ENCODE measurements around the gene TMEM147. TPM values are rescaled to one million over a fixed set of nuclear protein-coding genes. Genes with fewer than 3 reads are reported as not detected.

TMEM147 gene
- total RNA-seq, 1 experiment from 2014 or later = 157 TPM

GRCh38 chr19:35506011-35506410 lies 39.4 kb upstream of the TMEM147 start:
- Histone ChIP-seq H3K9me3 (ENCODE audit: control insufficient read depth, insufficient read depth, low read depth, low read length) (no peaks in the 10 kb centered on the region), H3K4me3 (ENCODE audit: low read depth in 2 of 2, low read length in 2 of 2) (no peak overlapping the region), H3K4me1 (ENCODE audit: control insufficient read depth, insufficient read depth, low read length) (0 out of 2 replicates have a peak, but pooled peaks cover 5% of the 10 kb centered on the region), H3K36me3 (ENCODE audit: control insufficient read depth, insufficient read depth, low read length) (no peaks in the 10 kb centered on the region; the same call in 1 of the 2 replicates), H3K27me3 (ENCODE audit: control insufficient read depth, insufficient read depth, low read length) (peaks cover 20% of the 10 kb centered on the region), H3K27ac (ENCODE audit: low read length) (no peak overlapping the region)
- BruUV-seq (replicated peaks) = no TSS peak
- ChIA-PET CTCF (interaction anchor here (2.7 kb wide), 1 partner anchor 11 kb away, joined by 11 read pairs; no protein-coding TSS in a partner anchor), POLR2A (interaction anchor here (0.5 kb wide), 1 partner anchor 21 kb away, joined by 9 read pairs; no protein-coding TSS in a partner anchor)
- in situ Hi-C loops (cut with HindIII; ENCODE audit: low pct_unique_long_range_greater_than_20kb, low sequenced_read_pairs) = no loop called here
- DNase-seq (ENCODE audit: low read depth, low spot score) = no peak
- intact Hi-C loops (cut with micrococcal nuclease; ENCODE audit: unreplicated experiment) = no loop called here
- ATAC-seq = no peak
- TF ChIP-seq POLR2AphosphoS5 (IDR thresholded peaks at IDR 0.05; ENCODE audit: low read depth, low read length) (no peak), SIN3A (IDR thresholded peaks at IDR 0.05; ENCODE audit: borderline replicate concordance, insufficient read depth, low read depth, low read length) (no peak), TCF7L2 (IDR thresholded peaks at IDR 0.05; ENCODE audit: low read depth, low read length) (no peak)
- TF ChIP-seq, protein P1, sequence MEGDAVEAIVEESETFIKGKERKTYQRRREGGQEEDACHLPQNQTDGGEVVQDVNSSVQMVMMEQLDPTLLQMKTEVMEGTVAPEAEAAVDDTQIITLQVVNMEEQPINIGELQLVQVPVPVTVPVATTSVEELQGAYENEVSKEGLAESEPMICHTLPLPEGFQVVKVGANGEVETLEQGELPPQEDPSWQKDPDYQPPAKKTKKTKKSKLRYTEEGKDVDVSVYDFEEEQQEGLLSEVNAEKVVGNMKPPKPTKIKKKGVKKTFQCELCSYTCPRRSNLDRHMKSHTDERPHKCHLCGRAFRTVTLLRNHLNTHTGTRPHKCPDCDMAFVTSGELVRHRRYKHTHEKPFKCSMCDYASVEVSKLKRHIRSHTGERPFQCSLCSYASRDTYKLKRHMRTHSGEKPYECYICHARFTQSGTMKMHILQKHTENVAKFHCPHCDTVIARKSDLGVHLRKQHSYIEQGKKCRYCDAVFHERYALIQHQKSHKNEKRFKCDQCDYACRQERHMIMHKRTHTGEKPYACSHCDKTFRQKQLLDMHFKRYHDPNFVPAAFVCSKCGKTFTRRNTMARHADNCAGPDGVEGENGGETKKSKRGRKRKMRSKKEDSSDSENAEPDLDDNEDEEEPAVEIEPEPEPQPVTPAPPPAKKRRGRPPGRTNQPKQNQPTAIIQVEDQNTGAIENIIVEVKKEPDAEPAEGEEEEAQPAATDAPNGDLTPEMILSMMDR (IDR thresholded peaks at IDR 0.05) = no peak
- TF ChIP-seq, protein P2, sequence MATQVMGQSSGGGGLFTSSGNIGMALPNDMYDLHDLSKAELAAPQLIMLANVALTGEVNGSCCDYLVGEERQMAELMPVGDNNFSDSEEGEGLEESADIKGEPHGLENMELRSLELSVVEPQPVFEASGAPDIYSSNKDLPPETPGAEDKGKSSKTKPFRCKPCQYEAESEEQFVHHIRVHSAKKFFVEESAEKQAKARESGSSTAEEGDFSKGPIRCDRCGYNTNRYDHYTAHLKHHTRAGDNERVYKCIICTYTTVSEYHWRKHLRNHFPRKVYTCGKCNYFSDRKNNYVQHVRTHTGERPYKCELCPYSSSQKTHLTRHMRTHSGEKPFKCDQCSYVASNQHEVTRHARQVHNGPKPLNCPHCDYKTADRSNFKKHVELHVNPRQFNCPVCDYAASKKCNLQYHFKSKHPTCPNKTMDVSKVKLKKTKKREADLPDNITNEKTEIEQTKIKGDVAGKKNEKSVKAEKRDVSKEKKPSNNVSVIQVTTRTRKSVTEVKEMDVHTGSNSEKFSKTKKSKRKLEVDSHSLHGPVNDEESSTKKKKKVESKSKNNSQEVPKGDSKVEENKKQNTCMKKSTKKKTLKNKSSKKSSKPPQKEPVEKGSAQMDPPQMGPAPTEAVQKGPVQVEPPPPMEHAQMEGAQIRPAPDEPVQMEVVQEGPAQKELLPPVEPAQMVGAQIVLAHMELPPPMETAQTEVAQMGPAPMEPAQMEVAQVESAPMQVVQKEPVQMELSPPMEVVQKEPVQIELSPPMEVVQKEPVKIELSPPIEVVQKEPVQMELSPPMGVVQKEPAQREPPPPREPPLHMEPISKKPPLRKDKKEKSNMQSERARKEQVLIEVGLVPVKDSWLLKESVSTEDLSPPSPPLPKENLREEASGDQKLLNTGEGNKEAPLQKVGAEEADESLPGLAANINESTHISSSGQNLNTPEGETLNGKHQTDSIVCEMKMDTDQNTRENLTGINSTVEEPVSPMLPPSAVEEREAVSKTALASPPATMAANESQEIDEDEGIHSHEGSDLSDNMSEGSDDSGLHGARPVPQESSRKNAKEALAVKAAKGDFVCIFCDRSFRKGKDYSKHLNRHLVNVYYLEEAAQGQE (IDR thresholded peaks at IDR 0.05; ENCODE audit: insufficient read depth in 1 of 2, low read depth in 2 of 2, low read length in 1 of 2) = no peak

DNA sequence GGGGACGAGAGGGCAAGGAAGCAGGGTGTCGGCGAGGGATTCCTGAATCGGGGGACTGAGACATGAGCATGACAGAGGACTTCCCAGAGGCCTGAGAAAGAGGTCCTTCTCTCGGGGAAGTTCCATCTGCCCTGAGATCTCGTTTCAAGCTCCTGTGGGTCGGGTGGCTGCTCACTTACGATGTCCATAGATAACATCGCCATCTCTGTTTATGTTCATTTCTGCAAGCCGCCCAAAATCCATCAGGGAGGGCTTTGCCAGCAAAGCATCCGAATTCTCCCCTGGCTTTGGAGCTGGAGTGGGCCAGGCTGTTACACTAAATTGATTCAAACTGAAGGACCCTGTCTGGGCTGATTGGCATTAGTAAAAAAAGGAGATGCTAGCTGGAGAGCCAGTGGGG lies 37.9 kb upstream of the TMEM147 start:
- Histone ChIP-seq H3K4me1 (ENCODE audit: control insufficient read depth, insufficient read depth, low read length) (0 out of 2 replicates have a peak, but pooled peaks cover 5% of the 10 kb centered on the region), H3K27me3 (ENCODE audit: control insufficient read depth, insufficient read depth, low read length) (peaks cover 20% of the 10 kb centered on the region), H3K9me3 (ENCODE audit: control insufficient read depth, insufficient read depth, low read depth, low read length) (no peaks in the 10 kb centered on the region), H3K36me3 (ENCODE audit: control insufficient read depth, insufficient read depth, low read length) (no peaks in the 10 kb centered on the region; the same call in 1 of the 2 replicates), H3K27ac (ENCODE audit: low read length) (no peak overlapping the region), H3K4me3 (ENCODE audit: low read depth in 2 of 2, low read length in 2 of 2) (no peak overlapping the region)
- DNase-seq (ENCODE audit: low read depth, low spot score) (no peak), ATAC-seq (no peak)
- in situ Hi-C loops (cut with HindIII; ENCODE audit: low pct_unique_long_range_greater_than_20kb, low sequenced_read_pairs) = no loop called here
- BruUV-seq (replicated peaks) = no TSS peak
- intact Hi-C loops (cut with micrococcal nuclease; ENCODE audit: unreplicated experiment) = no loop called here
- CTCF ChIA-PET = interaction anchor here (0.6 kb wide), 1 partner anchor 74 kb away, joined by 8 read pairs; no protein-coding TSS in a partner anchor
- POLR2A ChIA-PET = no interaction called here
- TF ChIP-seq, protein P1 (IDR thresholded peaks at IDR 0.05) = no peak
- TF ChIP-seq, protein P2 (IDR thresholded peaks at IDR 0.05; ENCODE audit: insufficient read depth in 1 of 2, low read depth in 2 of 2, low read length in 1 of 2) = no peak
- no peak for TF ChIP-seq TCF7L2 (IDR thresholded peaks at IDR 0.05; ENCODE audit: low read depth, low read length)
- no peak for TF ChIP-seq POLR2AphosphoS5 (IDR thresholded peaks at IDR 0.05; ENCODE audit: low read depth, low read length)

Data from Panc1 (cell line).